HG03575 (cell line): ENCODE data around the gene MKNK2.

ENCODE experiments used
- ATAC-seq: cut with Tn5 transposase; IDR thresholded peaks from one replicate; pipeline ENCODE4 v1.9.1; 2021; ENCODE audit not compliant: unreplicated experiment, insufficient number of reproducible peaks, low FRiP score; ENCODE audit errors: extremely low read depth

The MKNK2 gene

DNA sequence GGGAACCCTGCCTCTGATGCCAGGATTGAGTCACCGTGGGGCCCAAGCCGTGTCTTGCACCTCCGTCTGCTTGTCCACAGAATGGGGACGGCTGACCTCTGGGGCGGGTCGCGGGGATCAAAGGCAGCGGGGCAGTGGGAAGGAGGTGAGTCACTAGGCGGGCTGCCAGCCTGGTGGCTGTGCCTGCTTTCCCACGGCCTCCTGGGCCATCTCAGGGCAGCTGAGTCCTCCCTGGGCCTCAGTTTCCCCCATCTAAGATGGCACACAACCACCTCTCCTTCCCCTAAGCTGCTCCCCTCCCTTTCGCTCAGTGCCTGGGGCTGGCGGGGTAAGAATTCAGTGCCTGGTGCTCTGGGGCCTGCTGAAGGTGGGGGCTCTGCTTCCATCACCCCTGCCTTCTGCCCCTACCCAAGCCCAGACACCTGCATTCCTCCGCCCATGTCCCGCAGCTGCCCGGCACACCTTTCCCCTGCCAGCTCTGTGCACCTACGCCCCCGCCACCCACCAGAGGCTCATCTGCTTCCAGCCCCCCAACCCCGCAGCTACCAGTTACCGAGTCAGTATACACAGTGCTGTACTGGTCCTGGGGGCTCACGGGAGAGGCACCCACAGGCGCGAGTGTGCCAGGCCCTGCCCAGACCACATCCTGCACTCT lies 3.5 kb downstream of the MKNK2 start:
- no peak for ATAC-seq

- ATAC-seq: no peak
Measured at GRCh38 chr19:2047076-2047448, 4.0 kb downstream of the MKNK2 start.

GRCh38 chr19:2046046-2046907 lies 4.8 kb downstream of the MKNK2 start:
- no peak for ATAC-seq

DNA sequence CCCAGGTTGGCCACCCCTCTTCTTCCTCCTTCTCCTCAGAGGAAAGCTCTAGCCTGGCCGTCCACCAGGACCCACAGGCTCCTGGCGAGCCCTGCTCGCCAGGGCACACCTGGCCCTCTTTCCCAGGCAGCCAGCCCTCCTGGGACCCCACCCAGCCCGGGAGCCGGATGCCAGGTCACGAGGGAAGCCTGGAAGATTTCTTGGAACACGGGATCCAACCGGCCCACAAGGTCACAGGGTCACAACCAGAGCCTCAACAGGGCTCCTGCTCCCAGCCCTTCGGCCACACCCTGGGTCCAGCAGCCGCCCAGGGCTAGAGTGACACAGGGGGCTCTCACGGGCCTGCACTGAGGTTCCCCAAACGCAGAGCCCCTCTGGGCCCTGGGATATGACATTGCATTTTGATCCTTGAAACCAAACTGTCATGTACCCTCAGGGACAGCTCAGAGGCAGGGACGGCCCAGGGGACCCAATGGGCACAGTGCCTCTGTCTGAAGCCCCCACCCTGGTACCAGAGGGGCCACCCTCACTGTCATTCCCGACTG lies 5.5 kb downstream of the MKNK2 start:
- ATAC-seq: no peak

GRCh38 chr19:2044709-2045500 lies 6.1 kb downstream of the MKNK2 start:
- no peak for ATAC-seq

DNA sequence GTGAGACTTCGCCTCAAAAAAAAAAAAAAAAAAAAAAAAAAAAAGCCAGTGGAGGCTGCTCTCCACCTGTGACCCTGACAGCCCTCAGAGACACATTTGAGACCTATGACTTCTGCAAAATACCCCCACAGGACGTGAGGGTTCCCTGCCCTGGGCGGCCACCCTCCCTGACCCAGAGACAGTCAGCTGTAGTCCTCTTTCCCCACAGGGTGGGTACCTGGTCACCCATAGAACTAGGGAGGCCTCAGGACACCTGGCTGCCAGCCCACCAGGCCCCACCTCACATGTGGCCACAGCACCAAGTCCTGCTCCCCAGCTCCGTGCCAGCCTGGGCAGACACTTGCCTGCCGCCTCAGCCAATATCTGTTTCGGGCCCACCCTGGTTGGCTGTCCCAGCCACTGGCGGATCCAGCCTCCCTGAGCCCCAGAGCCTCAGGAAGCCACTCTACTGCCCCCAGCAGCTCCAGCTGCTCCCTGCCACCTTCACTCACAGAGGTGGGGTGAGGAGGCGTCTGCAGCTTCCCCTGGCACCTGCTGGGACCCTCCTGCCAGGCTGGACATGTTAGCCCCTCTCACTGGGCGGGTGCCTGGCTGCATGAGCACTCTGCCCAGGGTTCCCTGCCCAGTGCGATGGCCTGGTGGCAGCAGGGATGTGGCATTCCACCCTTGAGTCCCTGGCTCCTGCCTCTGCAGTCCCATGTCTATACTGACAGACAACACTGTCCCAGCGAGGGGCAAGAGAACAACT lies 6.9 kb downstream of the MKNK2 start:
- no peak for ATAC-seq

GRCh38 chr19:2043251-2043641 lies 7.8 kb downstream of the MKNK2 start:
- ATAC-seq: no peak

DNA sequence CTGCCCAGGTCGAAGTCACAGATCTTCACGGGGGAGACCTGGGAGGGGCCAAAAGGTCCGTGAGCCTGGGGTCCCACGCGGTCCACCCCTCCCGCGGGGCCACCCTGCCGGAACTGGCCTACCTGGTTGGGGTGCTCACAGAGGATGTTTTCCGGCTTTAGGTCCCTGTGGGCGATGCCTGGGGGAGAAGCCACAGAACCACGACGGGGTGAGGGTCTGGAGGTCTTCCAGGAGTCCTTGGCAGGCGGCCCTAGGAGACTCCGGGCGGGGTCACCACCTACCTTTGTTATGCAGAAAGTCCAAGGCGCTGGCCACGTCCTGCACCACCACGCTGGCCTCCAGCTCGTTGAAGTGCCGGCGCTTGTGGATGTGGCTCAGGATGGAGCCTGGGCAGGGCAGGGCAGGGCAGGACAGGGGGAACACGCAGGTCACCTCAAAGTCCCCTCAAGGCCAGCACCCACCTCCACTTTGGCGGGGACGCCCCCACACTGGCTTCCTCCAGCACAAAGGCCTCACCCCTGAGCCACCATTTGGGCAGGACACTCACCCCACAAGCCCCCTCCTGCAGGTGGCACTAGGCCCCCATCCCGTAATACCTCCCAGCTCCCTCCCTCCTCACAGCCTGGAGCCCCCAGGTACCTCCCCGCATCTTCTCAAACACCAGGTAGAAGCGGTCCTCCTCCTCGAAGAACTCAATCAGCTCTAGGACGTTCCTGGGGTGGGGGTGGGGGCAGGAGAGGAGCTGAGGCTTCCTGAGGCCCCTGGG lies 8.4 kb downstream of the MKNK2 start:
- no peak for ATAC-seq

DNA sequence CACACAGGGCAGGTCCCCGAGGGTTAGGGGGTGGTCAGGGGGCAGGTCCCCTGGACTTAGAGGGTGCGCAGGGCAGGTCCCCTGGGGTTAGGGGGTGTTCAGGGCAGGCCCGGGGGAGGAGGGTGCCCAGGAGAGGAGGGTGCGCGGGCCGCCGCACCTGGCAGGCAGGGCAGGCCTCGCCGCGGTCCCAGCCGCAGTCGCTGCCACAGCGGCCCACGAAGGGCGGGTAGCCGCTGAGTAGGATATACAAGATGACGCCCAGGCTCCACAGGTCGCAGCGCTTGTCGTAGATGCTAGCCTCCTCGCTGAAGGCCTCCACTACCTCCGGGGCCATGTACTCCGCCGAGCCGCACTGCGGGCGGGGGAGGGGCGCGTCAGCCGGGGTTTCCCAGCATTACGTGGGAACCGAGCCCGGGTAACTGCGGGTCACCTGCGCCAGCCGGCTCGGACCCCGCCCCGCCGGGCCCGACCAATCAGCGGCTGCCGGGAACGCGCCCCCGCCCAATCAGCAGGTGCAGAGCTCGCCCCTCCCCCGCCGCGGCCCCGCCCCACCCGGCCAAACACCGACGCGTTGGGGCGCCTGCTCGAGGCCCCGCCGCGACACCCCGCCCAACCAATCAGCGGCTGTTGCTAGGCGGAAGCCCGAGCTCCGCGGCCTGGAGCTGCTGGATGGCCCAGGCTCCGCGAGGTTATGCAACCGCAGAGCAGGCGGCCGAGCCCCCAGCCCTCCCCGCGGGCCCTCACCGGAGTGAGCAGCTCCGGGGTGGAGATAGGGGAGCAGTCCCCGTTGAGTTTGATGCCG lies 9.2 kb downstream of the MKNK2 start:
- ATAC-seq: no peak

DNA sequence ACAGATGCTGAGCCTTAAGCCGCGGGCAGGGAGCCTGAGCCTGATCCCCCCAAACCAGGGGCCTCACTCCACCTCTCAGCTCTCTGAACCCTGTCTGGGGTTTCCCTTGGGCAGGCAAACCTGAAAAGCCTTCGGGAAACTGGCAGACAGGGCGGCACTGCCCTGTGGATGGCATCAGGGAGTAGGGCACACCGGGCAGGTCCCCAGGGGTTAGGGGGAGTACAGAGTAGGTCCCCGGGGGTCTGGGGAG lies 9.7 kb downstream of the MKNK2 start:
- ATAC-seq: no peak

DNA sequence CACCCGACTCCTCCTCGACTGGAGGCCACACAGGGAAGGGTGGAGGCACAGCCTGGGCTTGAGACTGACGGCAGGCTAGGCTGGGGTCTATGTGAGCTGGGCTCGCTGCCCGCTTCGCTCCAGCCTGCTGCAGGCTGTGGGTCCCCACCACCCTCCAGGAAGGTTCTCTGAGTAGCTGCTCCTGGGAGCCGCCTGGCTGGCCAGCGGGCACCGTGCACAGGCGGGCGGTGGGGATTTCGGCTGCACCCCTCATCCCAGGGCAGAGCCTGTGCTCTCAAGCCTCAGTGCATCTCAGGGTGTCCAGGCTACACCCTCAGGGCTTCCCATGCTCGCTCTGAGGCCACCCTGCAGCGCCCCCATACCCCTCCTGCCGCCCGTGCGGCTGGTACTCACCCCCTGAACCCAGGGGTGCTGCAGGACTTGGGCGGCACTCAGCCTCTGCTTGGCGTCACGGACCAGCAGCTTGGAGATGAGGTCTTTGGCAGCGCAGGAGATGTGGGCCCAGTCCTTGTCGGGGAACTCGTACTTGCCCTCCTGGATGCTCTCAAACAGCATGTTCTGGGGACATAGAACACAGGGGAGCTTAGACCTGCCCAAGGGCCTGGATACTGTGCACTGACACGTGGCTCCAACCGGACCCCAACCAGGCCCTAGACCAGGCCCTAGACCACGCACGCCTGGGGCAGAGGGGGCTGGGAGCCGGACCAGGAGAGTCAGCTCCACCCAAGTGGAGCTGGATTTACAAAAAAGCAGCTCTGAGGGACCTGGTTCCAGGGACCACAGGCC lies 10.2 kb downstream of the MKNK2 start:
- no peak for ATAC-seq

DNA sequence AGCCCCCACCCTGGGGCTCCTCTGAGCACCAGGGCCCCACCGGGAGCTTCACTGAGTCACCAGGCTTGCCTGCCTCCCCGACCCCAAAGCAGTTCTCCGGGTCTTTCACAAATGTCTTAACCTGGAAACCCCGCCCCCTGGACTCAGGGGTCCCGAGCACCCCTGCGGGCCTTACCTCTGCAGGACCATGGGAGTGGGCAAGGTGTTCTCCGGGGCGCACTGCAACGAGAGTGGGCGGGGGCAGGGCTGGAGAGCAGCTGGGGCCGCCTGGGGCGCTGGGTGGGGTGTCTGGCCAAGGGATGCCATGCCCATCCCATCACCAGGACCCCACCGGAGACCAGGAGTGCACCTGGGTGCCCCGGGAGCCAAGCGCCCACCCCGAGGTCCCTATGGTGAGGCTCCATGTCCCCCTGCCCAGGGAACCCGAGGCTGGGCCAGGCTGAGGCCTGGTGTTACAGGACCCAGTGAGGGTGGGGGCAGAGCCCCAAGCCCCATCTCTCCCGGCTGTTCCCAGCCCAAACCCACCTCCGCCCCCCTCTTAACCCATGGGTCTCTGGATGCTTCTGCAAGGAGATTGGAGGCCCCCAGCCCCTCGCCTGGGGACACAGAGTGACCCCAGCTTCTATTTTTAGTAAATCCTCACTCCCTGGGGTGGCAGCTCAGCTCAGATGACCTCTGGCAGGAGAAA lies 10.9 kb downstream of the MKNK2 start:
- ATAC-seq: no peak

DNA sequence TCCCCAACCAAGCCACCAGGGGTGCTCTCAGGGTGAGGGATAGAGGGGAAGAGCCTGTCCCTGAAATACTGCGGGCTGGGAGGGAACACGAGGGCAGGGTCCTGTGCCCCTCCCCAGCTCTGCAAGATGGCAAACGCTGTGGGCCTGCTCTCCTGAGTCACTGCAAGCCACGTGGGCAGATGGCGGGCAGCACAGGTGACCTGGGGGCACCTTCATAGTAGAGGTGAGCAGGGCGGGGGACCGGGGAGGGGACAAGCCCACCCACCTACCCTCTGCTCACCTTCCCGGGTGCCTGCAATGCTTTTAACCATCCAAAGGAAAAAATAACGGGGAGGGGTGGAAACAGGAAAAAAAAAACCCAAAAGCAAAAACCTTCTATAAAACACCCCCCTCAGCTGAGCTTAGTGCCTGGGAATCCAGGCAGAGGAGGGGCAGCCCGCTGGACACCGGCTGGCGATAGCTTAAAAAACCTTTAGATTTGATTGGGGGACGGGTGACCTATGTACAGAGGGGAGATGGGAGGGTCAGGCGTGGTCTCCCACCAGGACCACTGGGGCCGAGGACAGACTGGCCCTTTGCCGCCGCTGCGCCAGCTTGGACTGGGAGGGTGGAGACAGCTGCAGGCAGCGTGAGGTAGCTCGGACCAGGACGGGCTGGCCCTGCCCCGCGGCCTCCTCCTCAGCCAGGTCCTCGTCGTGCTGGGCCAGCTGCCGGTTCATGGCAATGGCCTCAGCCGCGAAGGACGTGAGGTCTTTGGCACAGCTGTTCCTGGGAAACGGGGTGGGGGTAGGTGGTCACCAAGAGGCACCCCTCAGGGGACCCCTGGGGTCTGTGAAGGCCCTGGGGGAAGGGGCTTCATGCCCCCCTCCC lies 11.7 kb downstream of the MKNK2 start:
- ATAC-seq: no peak

DNA sequence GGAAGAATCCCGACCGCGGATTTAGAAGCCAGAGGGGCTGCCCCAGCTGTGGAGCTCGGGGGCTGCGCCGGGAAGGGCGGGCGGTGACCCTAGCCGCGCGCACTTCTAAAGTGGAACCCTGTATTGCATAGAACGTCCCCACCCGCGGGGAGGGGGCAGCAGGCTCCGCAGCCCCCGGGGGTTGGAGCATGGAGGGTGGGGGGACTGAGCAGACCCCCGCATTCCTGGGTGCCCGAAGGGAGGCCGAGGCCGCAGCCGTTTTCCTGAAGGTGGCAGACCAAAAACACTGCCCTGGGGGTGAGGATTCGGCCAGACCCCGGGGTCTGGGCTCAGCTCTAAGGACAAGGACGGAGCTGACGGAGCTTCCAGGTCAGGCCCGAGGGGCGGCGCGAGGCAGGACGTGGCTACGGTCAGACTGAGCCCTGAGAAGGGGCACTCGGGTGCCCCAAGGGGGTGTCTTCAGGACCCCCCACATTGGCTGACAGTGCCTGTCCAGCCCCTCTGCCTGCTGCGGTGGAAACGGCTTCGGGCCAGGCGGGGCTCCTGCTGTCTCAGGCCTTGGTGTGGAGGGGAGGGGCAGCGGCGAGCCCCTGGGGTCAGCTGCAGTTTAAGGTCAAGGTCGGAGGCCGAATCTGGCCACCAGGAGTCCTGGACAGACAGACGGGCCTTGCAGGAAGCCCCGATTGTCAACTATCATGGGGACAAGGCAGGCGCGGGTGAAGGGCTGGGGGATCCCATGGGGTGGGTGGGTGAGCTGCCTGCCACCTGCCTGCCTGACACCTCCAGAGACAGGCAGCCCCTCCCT lies 12.6 kb downstream of the MKNK2 start:
- ATAC-seq: no peak

- no peak for ATAC-seq
Measured at GRCh38 chr19:2037651-2038255, 13.3 kb downstream of the MKNK2 start.
